ENCODE measurements around the gene ZNF670.

The ZNF670 gene

DNA sequence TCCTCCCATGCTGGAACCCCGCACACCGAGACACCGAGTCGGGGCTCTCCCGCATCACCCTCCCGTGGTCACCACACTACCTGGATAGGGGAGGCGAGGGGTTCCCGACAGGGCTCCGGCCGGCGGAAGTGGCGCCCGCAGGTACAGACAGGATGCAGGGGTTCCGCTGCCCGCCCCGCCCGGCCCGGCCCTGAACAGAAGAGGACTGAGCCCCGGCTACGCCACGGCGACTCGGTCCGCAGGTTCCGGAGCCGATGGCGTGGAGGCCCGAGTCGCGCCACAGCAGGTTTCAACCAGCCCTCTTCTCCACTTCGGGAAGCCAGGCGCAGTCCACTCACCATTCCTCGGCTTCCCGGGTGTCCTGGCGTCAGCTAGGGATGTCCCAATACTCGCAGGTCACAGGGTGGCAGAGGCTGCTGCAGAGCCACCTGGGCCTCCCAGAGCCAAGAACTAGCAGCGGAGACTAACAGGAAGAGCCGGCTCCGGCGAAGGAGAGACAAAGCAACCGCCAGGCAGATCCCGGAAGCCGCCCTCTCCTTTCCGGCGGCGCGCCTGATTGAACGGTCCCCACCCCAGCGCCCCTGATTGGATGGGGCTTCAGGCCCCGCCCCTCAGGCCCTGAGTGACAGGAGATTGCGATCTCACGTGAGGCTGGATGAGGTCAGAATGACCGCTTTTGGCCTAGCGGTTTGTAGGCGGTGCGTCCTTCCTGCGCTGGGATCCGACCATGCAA is 25.4 kb upstream of the ZNF670 start, which contains the start of gene ZNF669:
TSS of gene ZNF669 (minus strand) at position 498 of the 733 bp plus-strand sequence. CDS start at position 341, 157 bp downstream.
- DNase-seq: peak; percentile 91 to 92

DNA sequence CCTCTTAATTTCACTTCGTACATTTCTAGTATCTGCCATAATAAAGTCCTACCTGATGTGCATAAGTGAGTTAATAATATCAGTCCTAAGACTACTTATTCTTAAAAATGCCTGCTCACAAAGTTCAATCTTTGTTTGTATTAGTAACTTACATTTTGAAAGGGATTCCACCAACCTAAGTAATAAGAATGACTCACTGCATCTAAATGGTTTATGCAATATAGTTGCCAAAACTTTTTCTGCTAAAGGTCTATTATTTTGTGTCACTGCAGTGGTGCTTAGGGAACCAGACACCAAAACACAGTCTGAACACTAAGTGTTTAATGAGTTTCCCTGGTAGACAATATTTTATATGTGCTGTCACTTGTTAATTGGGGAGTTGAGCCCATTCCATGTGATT is 23.8 kb upstream of the ZNF670 start:
- DNase-seq: no peak

DNA sequence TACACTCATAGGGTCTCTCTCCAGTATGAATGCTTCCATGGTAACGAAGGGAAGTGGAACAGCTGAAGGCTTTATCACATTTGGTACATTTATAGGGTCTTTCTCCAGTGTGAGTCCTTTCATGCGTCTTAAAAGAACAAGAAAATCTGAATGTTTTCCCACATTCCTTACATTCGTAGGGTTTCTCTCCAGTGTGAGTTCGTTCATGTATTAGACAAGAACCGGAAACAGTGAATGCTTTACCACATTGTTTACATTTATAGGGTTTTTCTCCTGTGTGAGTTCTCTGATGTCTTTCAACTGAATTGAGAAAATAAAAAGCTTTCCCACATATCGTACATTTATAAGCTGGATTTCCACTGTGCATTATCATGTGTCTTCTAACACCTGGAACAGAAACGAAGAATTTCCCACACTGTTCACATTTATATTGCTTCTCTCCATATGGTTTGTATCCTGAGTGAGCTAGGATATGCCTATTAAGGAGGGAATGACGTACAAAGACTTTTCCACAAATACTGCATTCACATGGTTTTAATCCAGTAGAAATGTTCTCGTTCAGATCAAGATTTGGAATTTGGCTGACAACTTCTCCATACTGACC is 22.2 kb upstream of the ZNF670 start:
- DNase-seq: no peak

DNA sequence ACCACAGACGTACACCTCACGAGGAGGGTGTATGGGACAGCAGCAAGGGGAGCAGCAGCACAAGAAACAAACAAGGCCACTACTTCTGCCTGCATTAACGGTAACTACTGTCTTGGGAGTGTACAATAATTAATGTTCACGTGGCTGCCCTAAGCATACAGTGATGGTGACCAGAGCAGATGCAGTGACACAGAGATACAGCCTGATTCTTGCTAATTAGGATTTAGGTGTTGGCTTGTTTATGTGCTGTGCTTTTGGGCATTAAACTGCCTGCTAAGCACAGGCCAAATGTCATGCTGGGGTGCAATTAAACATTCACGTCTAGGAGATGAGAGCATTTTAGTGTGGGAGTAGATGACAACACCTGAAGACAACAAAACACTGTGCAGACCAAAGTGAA is 18.3 kb upstream of the ZNF670 start:
- DNase-seq: no peak

- no peak for DNase-seq
Measured at GRCh38 chr1:247096544-247096943, 17.9 kb upstream of the ZNF670 start.

- DNase-seq: no peak
Measured at GRCh38 chr1:247096112-247096511, 17.5 kb upstream of the ZNF670 start.

GRCh38 chr1:247090455-247090854 is 11.8 kb upstream of the ZNF670 start:
- no peak for DNase-seq

DNA sequence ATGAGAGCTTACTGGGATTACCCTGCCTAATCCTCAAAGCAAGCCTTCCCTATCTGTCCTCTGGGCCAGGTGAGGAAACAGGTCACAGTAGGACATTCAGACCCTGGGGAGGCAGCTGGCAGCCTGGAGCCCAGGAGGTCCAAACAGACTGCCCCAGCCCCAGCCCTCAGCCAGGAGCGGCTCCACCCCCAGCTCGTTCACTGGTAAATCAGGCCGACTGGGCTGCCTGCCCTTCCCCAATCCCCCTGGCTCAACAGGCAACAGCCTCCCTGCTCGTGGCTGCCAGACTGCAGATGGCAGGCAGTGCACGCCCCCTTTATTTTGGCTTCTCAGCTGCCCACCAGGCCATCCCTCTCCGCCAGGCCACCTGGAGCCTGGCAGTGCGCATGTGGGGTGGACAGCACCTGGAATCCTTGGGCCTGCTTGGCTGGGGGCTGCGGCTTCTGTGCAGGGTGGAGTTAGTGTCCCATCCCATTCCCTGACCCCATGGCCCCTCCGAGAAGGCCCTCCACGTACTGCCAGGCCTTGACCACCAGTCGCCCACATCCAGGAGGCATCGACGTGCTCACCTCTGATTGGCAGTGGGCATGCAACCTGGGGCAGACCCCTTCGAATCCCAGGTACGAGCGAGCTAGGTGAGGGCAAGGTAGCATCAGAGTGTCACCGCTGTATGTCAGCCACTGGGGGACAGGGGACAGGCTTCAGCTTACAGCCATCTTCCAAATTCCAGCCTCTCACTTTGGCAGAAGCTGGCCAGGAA is 11.2 kb upstream of the ZNF670 start:
- DNase-seq: no peak

DNA sequence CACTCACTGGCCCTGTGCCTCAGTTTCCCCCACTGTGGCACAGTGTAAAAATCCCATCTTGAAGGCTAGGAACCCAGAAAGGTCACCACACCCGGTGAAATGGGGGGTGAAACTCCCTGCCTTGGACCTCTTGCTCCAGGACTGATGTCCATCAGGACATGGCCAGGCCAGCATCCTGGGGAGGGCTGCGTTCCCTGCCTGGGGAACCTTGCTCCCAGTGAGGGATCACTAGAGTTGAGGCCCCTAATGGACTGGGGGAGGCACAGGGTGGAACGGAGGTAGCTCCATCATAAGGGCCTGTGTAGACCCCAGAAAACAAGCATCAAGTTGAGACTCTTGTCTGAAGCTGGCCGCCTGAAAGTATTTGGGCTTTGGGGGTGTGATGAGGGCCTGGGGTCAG is 10.4 kb upstream of the ZNF670 start:
- DNase-seq: no peak

DNA sequence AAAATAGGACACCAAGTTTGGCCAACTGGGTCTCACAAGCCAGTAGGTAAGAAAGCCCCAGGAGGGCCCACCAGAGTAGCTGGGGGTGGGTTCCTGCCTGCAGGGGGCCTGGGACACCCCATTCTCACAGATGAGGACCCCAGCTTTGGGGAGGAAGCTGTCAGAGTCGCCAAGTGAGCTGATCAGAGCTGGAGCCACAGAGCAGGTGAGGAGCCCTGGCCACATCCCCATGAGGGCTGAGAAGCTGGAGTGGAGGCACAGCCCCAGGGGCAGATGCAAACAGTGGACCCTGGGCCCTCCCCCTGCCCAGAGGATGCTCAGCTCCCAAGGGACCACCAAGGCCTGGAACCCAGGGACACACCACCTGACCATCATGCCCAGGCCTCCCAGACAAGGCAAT is 8.6 kb upstream of the ZNF670 start:
- no peak for DNase-seq

- DNase-seq: no peak
Measured at GRCh38 chr1:247085310-247085709, 6.7 kb upstream of the ZNF670 start.

- no peak for DNase-seq
Measured at GRCh38 chr1:247084771-247085170, 6.2 kb upstream of the ZNF670 start.

- DNase-seq: peak in 1 of 2 experiments; percentile 20
Measured at GRCh38 chr1:247079141-247079874, 697 bp upstream of the ZNF670 start.

- peak in 1 of 2 experiments; percentile 19 for DNase-seq
Measured at GRCh38 chr1:247077876-247078257, 744 bp downstream of the ZNF670 start.

GRCh38 chr1:247077213-247077612 is 1.4 kb downstream of the ZNF670 start:
- DNase-seq: peak; percentile 19 to 33

GRCh38 chr1:247070645-247071044 is 8.0 kb downstream of the ZNF670 start:
- no peak for DNase-seq

GRCh38 chr1:247064304-247064703 is 14.3 kb downstream of the ZNF670 start:
- DNase-seq: no peak

GRCh38 chr1:247060771-247061170 is 17.8 kb downstream of the ZNF670 start:
- no peak for DNase-seq

DNA sequence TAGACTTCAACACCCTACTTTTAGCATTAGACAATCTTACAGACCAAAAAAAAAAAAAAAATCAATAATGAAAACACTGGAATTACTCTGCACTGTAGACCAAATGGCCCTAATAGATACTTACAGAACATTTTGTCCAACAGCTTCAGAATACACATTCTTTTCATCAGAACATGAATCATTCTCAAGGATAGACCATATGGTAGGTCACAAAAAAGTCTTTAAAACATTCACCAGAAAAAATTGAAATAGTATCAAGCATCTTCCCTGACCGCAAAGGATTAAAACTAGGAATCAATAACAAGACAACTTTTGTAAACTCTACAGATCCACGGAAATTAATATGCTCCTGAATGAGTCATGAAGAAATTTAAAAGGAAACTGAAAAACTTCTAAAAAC is 22.5 kb downstream of the ZNF670 start:
- no peak for DNase-seq

- no peak for DNase-seq
Measured at GRCh38 chr1:247054992-247055415, 23.6 kb downstream of the ZNF670 start.

GRCh38 chr1:247047702-247048101 is 30.9 kb downstream of the ZNF670 start:
- DNase-seq: no peak

DNA sequence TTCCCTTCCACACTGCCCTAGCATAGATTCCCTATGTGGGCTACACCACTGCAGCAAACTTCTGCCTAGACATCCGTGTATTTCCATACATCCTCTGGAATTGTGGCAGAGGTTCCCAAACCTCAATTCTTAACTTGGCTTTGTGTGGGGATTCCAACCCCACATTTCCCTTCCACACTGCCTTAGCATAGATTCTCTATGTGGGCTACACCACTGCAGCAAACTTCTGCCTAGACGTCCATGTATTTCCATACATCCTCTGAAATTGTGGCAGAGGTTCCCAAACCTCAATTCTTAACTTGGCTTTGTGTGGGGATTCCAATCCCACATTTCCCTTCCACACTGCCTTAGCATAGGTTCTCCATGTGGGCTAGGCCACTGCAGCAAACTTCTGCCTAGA is 31.4 kb downstream of the ZNF670 start:
- no peak for DNase-seq

GRCh38 chr1:247043406-247043805 is 35.2 kb downstream of the ZNF670 start:
- DNase-seq: no peak
